ENCODE data around the gene SATB2.

The SATB2 gene

GRCh38 chr2:199278099-199278498 is 179.6 kb downstream of the SATB2 start:
- Mint-ChIP-seq H3K36me3 (ENCODE audit: low read depth) (no peaks in the 10 kb centered on the region), H3K4me1 (ENCODE audit: low read depth) (no peaks in the 10 kb centered on the region), H3K27ac (no peak overlapping the region), H3K27me3 (peaks cover 3% of the 10 kb centered on the region), H3K4me3 (no peak overlapping the region), H3K9me3 (no peaks in the 10 kb centered on the region)
- no peak for DNase-seq

- Mint-ChIP-seq H3K4me3 (no peak overlapping the region), H3K27ac (no peak overlapping the region), H3K4me1 (ENCODE audit: low read depth) (no peaks in the 10 kb centered on the region), H3K9me3 (no peaks in the 10 kb centered on the region), H3K27me3 (peaks cover 3% of the 10 kb centered on the region), H3K36me3 (ENCODE audit: low read depth) (no peaks in the 10 kb centered on the region)
- DNase-seq: no peak
These were observed 184.7 kb downstream of the SATB2 start for GRCh38 chr2:199273042-199273511.

DNA sequence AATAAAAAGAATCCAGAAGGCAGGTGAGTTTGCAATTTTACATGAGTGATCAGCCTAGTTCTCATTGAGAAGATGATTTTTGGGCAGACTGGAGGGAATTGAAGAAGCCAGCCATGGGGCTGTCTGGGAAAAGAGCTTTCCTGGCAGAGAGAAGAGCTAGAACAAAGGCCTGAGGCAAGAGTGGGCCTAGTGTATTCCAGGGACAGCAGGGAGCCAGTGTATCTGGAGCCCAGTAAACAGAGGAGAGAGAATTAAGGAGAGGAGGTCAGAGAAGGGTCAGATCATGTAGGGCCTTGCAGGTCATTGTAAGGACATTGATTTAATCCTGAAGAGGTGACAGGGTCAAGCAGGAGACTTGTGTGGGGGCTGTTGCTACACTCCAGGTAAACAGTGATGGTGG is 195.8 kb downstream of the SATB2 start:
- no peak overlapping the region for H3K4me3 Mint-ChIP-seq
- H3K36me3 Mint-ChIP-seq (ENCODE audit: low read depth): no peaks in the 10 kb centered on the region
- H3K27me3 Mint-ChIP-seq: no peaks in the 10 kb centered on the region
- no peak for DNase-seq
- no peaks in the 10 kb centered on the region for H3K4me1 Mint-ChIP-seq (ENCODE audit: low read depth)
- peaks cover 35% of the 10 kb centered on the region for H3K9me3 Mint-ChIP-seq
- H3K27ac Mint-ChIP-seq: no peak overlapping the region

- H3K36me3 Mint-ChIP-seq (ENCODE audit: low read depth): no peaks in the 10 kb centered on the region
- no peaks in the 10 kb centered on the region for H3K27me3 Mint-ChIP-seq
- no peak overlapping the region for H3K4me3 Mint-ChIP-seq
- H3K4me1 Mint-ChIP-seq (ENCODE audit: low read depth): no peaks in the 10 kb centered on the region
- H3K27ac Mint-ChIP-seq: no peak overlapping the region
- no peak for DNase-seq
- peaks cover 35% of the 10 kb centered on the region for H3K9me3 Mint-ChIP-seq
These were observed 196.5 kb downstream of the SATB2 start for GRCh38 chr2:199261239-199261638.

DNA sequence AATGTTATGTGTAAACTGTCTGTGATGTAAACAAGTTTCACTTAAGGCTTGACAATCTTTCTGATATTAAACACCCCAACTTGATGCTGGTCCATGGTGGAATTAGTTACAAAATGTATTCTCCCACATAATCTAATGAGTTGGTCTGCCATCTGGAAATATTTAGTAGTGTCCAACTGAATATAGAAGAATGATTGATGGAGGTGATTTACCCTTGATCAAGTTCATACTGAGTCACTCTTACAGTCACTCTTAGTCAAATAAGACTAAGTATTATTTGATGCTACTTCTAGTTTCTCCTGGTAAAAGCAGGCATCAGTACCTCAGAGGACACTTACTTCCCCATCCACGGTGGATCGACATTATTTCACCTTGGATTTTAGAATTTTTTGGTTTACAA is 198.1 kb downstream of the SATB2 start:
- Mint-ChIP-seq H3K36me3 (ENCODE audit: low read depth) (no peaks in the 10 kb centered on the region), H3K4me3 (no peak overlapping the region)
- DNase-seq: no peak

DNA sequence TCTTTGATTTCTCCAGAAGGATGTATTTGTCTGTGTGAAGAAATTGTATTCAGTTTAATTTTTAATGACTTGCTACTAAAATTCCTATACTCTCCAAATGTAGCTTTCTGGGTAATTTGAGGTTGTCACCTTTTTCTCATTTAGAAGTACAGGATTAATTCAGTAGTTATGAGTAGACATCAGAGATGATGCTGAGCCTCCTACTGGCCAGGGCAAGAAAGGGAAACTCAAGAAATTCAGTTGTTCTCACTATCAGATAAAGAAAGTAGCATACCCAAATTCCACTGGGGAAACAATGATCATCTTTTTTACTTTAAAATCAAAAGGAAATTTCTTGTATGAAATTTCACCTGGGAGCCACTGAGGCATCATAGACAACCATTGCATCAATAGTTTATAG is 199.4 kb downstream of the SATB2 start:
- no peaks in the 10 kb centered on the region for H3K27me3 Mint-ChIP-seq
- no peak overlapping the region for H3K27ac Mint-ChIP-seq
- H3K36me3 Mint-ChIP-seq (ENCODE audit: low read depth): no peaks in the 10 kb centered on the region
- H3K4me1 Mint-ChIP-seq (ENCODE audit: low read depth): no peaks in the 10 kb centered on the region
- DNase-seq: no peak
- peaks cover 17% of the 10 kb centered on the region for H3K9me3 Mint-ChIP-seq
- H3K4me3 Mint-ChIP-seq: no peak overlapping the region

More for the DNA sequence above, 198.1 kb downstream of the SATB2 start:
- Mint-ChIP-seq H3K4me1 (ENCODE audit: low read depth) (no peaks in the 10 kb centered on the region), H3K9me3 (peaks cover 25% of the 10 kb centered on the region), H3K27me3 (no peaks in the 10 kb centered on the region), H3K27ac (no peak overlapping the region)

GRCh38 chr2:199257261-199258224 is 200.2 kb downstream of the SATB2 start:
- Mint-ChIP-seq H3K27ac (no peak overlapping the region), H3K36me3 (ENCODE audit: low read depth) (no peaks in the 10 kb centered on the region), H3K27me3 (no peaks in the 10 kb centered on the region), H3K9me3 (peaks cover 13% of the 10 kb centered on the region), H3K4me3 (no peak overlapping the region), H3K4me1 (ENCODE audit: low read depth) (no peaks in the 10 kb centered on the region)
- no peak for DNase-seq

DNA sequence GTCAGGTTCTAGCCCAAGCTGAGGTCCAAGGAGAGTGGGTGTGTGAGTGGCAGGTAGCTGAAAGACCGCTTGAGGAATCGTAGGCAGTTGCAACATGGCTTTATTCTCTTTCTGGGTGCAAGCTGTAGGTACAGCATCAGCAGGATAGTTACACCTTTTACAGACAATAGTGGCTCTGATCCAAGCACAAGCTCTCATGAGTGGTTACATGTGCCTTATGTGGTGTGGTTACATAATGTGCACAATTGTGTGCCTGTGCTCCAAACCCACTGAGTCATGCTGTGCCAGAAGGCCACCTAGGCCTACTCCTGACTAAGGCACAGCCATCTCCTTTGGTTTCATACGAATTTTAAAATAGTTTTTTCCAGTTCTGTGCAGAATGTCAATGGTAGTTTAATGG is 227.6 kb downstream of the SATB2 start:
- DNase-seq: no peak
- no peaks in the 10 kb centered on the region for H3K27me3 Mint-ChIP-seq
- H3K27ac Mint-ChIP-seq: no peak overlapping the region
- H3K4me3 Mint-ChIP-seq: no peak overlapping the region
- H3K4me1 Mint-ChIP-seq (ENCODE audit: low read depth): no peaks in the 10 kb centered on the region
- peaks cover 5% of the 10 kb centered on the region for H3K9me3 Mint-ChIP-seq
- H3K36me3 Mint-ChIP-seq (ENCODE audit: low read depth): no peaks in the 10 kb centered on the region

DNA sequence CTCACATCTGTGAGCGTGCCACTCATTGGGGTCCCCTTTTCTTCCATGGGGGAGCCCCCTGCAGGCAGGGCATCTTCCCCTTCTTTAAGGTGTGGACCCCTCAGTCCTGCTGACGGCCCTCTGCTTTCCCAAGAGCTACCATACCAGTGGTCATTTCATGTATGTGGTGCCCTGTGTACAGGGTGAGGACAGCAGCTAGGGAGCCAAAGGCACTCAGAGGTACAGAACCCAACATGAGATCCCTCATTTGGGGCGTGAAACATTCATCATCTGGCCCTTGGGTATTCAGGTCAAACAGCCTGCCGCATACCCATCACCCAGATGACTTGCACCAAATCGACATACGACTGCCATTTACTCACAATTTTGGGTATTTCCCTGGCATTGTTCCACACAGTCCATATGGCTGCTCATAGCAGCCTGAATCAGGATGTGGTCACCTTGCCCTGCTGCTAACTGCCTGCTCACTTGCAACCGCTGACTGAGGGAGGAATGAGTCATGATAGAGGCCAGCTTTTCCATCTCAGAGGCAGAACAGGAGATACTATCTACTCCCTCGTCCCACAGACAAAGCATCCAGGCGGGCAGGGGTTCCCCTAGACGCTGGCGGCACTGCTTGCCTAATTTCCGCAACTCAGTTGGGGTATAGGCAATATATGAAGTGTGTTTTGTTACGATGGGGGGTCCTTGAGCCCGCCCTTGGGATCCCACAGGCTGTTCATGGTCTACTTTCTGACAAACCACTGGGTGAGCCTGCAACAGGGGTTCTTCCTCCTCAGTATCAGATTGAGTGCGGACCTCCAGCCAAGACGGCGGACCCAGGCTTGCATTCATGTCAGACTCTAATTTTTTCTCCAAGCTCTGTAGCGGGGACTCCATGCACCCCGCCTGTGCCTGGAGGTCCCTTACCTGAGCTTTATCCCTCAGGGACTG is 228.6 kb downstream of the SATB2 start:
- H3K27ac Mint-ChIP-seq: peak overlapping the region; percentile 44
- no peaks in the 10 kb centered on the region for H3K36me3 Mint-ChIP-seq (ENCODE audit: low read depth)
- peaks cover 5% of the 10 kb centered on the region for H3K9me3 Mint-ChIP-seq
- H3K4me1 Mint-ChIP-seq (ENCODE audit: low read depth): no peaks in the 10 kb centered on the region
- no peak overlapping the region for H3K4me3 Mint-ChIP-seq
- no peak for DNase-seq
- no peaks in the 10 kb centered on the region for H3K27me3 Mint-ChIP-seq

DNA sequence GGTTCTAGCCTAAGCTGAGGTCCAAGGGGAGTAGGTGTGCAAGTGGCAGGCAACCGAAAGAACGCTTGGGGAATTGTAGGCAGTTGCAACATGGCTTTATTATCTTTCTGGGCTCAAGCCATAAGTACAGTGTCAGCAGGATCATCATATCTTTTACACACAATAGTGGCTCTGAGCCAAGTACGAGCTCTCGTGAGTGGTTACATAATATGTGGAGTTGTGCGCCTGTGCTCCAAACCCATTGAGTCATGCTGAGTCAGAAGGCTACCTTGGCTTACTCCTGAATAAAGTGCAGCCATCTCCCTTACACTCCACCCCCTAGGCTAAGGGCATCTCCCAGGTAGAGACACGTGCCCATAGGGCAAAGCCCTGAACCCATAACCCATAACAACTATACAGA is 233.9 kb downstream of the SATB2 start:
- Mint-ChIP-seq H3K27me3 (no peaks in the 10 kb centered on the region), H3K9me3 (peaks cover 4% of the 10 kb centered on the region), H3K4me1 (ENCODE audit: low read depth) (no peaks in the 10 kb centered on the region), H3K36me3 (ENCODE audit: low read depth) (no peaks in the 10 kb centered on the region), H3K4me3 (no peak overlapping the region), H3K27ac (no peak overlapping the region)
- no peak for DNase-seq

DNA sequence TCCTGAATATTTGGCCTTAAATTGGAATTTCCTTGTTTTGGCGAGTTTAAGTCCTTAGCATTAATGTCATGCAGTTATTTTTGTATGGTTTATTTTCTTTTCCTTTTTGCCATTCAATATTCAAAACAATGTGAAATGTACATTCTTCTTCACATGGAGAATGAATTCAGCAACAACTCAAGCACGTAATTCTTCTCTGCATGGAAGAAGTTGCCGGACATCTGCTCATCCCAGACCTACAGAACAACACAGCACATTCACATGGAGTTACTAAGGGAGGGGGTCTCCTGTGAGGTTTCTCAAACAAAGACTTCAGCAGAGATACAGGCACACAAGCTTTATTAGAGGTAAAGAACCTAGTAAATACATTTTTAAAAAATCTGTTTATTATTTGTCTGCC is 236.8 kb downstream of the SATB2 start:
- H3K9me3 Mint-ChIP-seq: peaks cover 4% of the 10 kb centered on the region
- no peak overlapping the region for H3K4me3 Mint-ChIP-seq
- no peaks in the 10 kb centered on the region for H3K36me3 Mint-ChIP-seq (ENCODE audit: low read depth)
- no peaks in the 10 kb centered on the region for H3K4me1 Mint-ChIP-seq (ENCODE audit: low read depth)
- no peak overlapping the region for H3K27ac Mint-ChIP-seq
- H3K27me3 Mint-ChIP-seq: no peaks in the 10 kb centered on the region
- no peak for DNase-seq

DNA sequence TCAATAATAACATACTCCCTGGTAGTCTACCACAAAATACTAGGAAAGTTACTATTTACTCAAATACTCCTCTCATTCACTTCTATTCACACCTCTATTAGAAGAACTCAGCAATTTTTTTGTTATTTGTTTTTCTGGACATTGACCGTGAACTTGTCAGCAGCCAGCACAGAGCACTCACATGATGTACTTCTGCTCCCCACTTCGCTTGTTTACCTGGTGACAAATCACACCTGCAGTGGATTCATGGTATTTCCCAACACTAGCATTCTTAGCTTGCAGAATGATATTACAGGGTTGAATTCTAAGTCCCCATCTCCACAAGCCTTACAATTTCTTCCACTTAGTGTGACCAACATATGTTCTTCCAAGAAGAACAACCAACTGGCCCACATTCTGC is 238.2 kb downstream of the SATB2 start:
- Mint-ChIP-seq H3K27ac (no peak overlapping the region), H3K36me3 (ENCODE audit: low read depth) (no peaks in the 10 kb centered on the region), H3K4me1 (ENCODE audit: low read depth) (no peaks in the 10 kb centered on the region), H3K9me3 (peaks cover 4% of the 10 kb centered on the region), H3K4me3 (no peak overlapping the region), H3K27me3 (no peaks in the 10 kb centered on the region)
- no peak for DNase-seq

Data from activated T-cell treated with anti-CD3 and anti-CD28 coated beads, Interleukin-2, amount 50 U/mL, for 24 hours (primary cell).